GM18951 (cell line): ENCODE measurements around the gene ABI3.
"Not testable (repeated sequence)": the region's sequence is repeated elsewhere in the genome, so short reads cannot be mapped to it uniquely, and the experiment has no call there.

Experiments
- POLR2A ChIP-seq: IDR thresholded peaks from 4 replicates; pipeline ENCODE4 v1.6.1; 2011; ENCODE audit warnings: mild to moderate bottlenecking; ENCODE audit not compliant: insufficient read length, insufficient read depth; ENCODE audit errors: extremely low read depth
- in situ Hi-C: fragments of 300-500 bp; cut with MboI; formaldehyde crosslinking; loops from one replicate; pipeline ENCODE4 v1.12.0; 2022; ENCODE audit warnings: low sequenced_read_pairs, mixed read lengths, inconsistent platforms; ENCODE audit not compliant: unreplicated experiment

Gene ABI3

DNA sequence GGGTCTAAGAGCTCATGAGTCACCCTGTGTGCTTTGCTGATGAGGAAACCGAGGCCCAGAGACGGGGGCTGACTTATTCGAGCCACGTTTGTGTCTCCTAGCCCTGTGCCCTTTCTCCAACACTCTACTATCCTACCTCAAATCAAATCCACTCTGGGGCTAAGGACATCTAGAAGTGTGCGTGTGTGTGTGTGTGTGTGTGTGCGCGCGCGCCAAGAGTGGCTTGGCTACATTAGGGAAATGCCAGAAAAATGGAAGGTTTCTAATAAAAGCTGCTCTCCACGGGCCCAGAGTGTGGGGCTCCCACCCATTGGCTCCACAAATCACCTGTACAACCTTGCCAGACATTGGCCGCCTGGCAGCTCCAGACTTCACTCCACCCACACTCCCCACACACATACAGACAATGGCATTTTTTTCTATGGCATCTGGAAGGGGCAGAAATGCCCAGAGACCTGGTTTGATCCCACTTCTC, 50.3 kb downstream of the ABI3 start:
- in situ Hi-C loops, result no loop called here
- no peak for TF ChIP-seq POLR2A

DNA sequence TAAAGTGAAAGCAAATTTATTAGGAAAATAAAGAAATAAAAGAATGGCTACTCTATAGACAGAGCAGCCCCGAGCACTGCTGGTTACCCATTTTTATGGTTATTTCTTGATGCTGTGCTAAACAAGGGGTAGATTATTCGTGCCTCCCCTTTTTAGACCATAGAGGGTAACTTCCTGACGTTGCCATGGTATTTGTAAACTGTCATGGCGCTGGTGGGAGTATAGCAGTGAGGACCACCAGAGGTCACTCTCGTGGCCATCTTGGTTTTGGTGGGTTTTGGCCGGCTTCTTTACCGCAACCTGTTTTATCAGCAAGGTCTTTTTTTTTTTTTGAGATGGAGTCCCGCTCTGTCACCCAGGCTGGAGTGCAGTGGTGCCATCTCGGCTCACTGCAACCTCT, 51.0 kb downstream of the ABI3 start:
- in situ Hi-C loops, result not testable (repeated sequence)

DNA sequence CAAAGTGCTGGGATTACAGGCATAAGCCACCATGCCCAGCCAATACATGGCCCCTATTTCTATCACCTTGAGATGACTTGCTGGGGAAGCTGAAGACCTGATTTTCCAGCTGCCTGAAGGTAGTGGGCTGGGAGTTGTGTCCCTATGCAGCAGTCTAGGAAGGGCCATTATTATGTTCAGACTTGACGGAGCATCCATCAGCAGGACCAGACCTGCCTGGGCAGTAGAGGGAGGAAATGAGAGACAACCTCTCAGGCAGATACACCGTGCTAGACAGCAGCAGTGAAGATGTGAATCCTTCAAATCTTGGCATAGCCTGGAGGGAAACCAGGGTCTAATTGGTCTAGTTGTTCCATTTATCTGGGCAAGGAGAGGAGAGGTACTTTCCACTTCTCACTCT, 55.7 kb downstream of the ABI3 start:
- no peak for TF ChIP-seq POLR2A
- in situ Hi-C loops, result no loop called here

DNA sequence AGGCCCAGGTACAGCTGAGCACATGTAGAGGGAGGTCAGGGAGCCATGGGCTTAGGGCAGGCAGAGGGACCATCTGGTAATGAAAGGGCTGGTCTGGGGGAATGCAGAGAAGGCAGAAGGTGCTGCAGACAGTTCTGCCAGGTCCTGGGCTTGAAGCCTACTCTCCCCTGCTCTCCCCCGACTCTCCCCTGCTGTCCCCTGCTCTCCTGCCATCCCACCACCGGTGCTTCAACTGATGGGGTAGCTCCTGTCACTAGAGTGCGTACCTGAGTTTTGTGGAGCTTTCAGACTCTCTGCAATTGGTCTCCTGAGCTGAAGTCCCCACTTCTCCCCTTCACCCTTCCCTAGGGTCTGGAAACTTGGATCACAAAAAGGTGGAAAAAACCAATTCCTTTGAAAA, 57.4 kb downstream of the ABI3 start:
- TF ChIP-seq POLR2A, result no peak
- in situ Hi-C loops, result no loop called here

DNA sequence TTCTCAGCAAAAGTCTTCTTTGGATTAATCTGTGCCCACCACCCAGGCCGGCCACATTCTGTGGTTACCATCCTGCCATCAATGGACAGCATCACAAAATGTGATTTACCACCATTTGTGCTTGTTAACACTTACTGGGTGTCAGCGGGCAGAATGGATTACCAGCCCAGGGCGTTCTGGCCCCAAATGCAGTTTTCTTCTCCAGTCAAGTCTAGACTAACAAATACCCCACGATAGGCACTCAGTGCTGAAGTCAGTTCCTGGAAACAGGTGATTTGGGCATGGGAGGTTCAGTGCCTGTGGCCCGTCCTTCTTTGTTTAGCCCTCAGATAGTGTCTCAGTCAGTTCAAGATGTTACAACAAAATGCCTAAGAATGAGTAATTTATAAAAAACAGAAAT, 58.8 kb downstream of the ABI3 start:
- no peak for TF ChIP-seq POLR2A
- in situ Hi-C loops, result no loop called here
